Activated naive CD8-positive, alpha-beta T cell treated with anti-CD3 and anti-CD28 coated beads, Interleukin-2, amount 50 U/mL, for 24 hours (primary cell): ENCODE measurements around the gene TGFB1.

Source experiments
- ATAC-seq: fragments of 150-1000 bp; cut with Tn5 transposase; one replicate; pipeline ENCODE4 v1.10.0; 2021
- DNase-seq: peaks from one replicate; pipeline ENCODE4 v3.0.0; 2021
- H3K27ac Mint-ChIP-seq: one replicate; pipeline ENCODE4 v1.8.0; 2021; ENCODE audit warnings: mild to moderate bottlenecking, mixed read lengths
- H3K27me3 Mint-ChIP-seq: one replicate; pipeline ENCODE4 v1.8.0; 2021; ENCODE audit warnings: mixed read lengths
- H3K36me3 Mint-ChIP-seq: one replicate; pipeline ENCODE4 v1.8.0; 2021; ENCODE audit warnings: low read depth, mixed read lengths
- H3K4me1 Mint-ChIP-seq: one replicate; pipeline ENCODE4 v1.8.0; 2021; ENCODE audit warnings: mixed read lengths
- H3K4me3 Mint-ChIP-seq: one replicate; pipeline ENCODE4 v1.8.0; 2021; ENCODE audit warnings: mild to moderate bottlenecking, moderate library complexity, mixed read lengths
- H3K9me3 Mint-ChIP-seq: one replicate; pipeline ENCODE4 v1.8.0; 2021; ENCODE audit warnings: mixed read lengths

The TGFB1 gene

GRCh38 chr19:41341669-41342490 is 11.8 kb downstream of the TGFB1 start:
- H3K4me1 Mint-ChIP-seq = peaks cover 34% of the 10 kb centered on the region
- DNase-seq = no peak
- no peaks in the 10 kb centered on the region for H3K9me3 Mint-ChIP-seq
- peaks cover 60% of the 10 kb centered on the region for H3K36me3 Mint-ChIP-seq
- H3K27ac Mint-ChIP-seq = no peak overlapping the region
- no peak overlapping the region for H3K4me3 Mint-ChIP-seq
- ATAC-seq = no peak
- no peaks in the 10 kb centered on the region for H3K27me3 Mint-ChIP-seq

DNA sequence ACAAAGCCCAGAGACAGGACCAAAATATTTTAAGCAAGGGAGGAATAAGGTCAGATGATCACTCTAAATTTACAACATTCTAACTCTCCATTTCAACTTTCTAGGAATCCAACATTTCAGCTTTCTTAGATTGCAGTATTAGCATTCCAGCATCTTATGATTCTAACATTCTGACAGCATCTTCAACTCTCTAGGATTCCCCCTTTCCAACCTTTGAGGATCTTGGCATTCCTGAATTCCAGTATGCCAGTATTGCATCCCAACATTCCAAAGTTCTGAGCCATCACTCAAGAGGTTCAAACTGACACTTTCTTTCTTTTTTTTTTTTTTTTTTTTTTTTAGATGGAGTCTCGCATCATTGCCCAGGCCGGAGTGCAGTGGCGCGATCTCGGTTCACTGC is 13.8 kb downstream of the TGFB1 start:
- Mint-ChIP-seq H3K27me3 (no peaks in the 10 kb centered on the region), H3K27ac (peak overlapping the region; percentile 1), H3K9me3 (no peaks in the 10 kb centered on the region), H3K36me3 (peaks cover 57% of the 10 kb centered on the region), H3K4me1 (peaks cover 43% of the 10 kb centered on the region), H3K4me3 (no peak overlapping the region)
- DNase-seq (no peak), ATAC-seq (no peak)

DNA sequence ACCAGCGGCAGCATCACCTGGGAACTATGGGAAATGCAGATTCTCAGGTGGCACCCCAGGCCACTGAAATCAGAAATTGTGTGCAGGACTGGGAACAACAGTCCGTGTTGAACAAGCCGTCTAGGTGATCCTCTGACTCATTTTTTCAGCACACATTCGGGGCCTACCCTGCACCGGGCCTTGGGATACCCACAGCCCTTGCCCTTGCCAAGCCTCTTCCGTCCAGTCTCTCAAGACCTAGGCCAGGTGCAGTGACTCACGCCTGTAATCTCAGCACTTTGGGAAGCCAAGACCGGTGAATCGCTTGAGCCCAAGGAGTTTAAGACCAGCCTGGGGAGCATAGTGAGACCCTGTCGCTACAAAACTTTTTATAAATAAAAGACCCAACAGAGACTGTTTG is 18.3 kb downstream of the TGFB1 start:
- Mint-ChIP-seq H3K27me3 (no peaks in the 10 kb centered on the region), H3K4me1 (peaks cover 41% of the 10 kb centered on the region), H3K27ac (no peak overlapping the region), H3K4me3 (no peak overlapping the region), H3K36me3 (peaks cover 54% of the 10 kb centered on the region), H3K9me3 (no peaks in the 10 kb centered on the region)
- ATAC-seq = no peak
- no peak for DNase-seq

- H3K4me1 Mint-ChIP-seq = peaks cover 43% of the 10 kb centered on the region
- H3K4me3 Mint-ChIP-seq = no peak overlapping the region
- no peaks in the 10 kb centered on the region for H3K9me3 Mint-ChIP-seq
- no peaks in the 10 kb centered on the region for H3K27me3 Mint-ChIP-seq
- ATAC-seq (no peak), DNase-seq (no peak)
- peak overlapping the region; percentile 77 for H3K27ac Mint-ChIP-seq
- H3K36me3 Mint-ChIP-seq = peaks cover 53% of the 10 kb centered on the region
Observed at GRCh38 chr19:41334793-41335192, 18.9 kb downstream of the TGFB1 start.

- Mint-ChIP-seq H3K4me3 (no peak overlapping the region), H3K9me3 (no peaks in the 10 kb centered on the region), H3K27me3 (no peaks in the 10 kb centered on the region), H3K36me3 (peaks cover 51% of the 10 kb centered on the region), H3K27ac (peak overlapping the region; percentile 52), H3K4me1 (peaks cover 57% of the 10 kb centered on the region)
- DNase-seq = no peak
- no peak for ATAC-seq
Observed at GRCh38 chr19:41332468-41332867, 21.3 kb downstream of the TGFB1 start.

- Mint-ChIP-seq H3K4me3 (no peak overlapping the region), H3K4me1 (peaks cover 59% of the 10 kb centered on the region), H3K9me3 (no peaks in the 10 kb centered on the region), H3K27me3 (no peaks in the 10 kb centered on the region), H3K36me3 (peaks cover 52% of the 10 kb centered on the region), H3K27ac (peak overlapping the region; percentile 52)
- DNase-seq (no peak), ATAC-seq (no peak)
Observed at GRCh38 chr19:41332000-41332399, 21.7 kb downstream of the TGFB1 start.

DNA sequence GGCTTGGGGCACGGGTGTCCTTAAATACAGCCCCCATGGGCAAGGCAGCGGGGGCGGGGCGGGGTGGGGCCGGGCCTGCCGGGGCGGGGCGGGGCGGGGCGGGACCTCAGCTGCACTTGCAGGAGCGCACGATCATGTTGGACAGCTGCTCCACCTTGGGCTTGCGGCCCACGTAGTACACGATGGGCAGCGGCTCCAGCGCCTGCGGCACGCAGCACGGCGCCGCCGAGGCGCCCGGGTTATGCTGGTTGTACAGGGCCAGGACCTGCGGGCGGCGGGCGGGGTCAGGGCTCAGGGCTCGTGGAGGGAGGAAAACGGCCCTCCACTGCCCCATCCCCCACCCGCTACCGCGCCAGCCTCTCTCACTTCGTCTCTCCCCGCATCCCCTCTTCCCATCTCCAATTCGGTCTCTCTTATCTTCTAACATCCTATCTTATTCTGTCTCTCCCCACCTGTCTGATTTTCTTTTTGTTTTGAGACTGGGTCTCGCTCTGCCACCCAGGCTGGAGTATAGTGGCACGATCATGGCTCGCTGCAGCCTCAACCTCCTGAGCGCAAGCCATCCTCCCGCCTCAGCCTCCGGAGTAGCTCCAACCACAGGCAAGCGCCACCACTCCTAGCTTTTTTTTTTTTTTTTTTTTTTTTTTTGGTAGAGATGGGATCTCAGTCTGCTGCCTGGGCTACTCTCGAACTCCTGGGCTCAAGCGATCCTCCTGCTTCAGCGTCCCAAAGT is 22.6 kb downstream of the TGFB1 start:
- peak overlapping the region; percentile 53 for H3K27ac Mint-ChIP-seq

DNA sequence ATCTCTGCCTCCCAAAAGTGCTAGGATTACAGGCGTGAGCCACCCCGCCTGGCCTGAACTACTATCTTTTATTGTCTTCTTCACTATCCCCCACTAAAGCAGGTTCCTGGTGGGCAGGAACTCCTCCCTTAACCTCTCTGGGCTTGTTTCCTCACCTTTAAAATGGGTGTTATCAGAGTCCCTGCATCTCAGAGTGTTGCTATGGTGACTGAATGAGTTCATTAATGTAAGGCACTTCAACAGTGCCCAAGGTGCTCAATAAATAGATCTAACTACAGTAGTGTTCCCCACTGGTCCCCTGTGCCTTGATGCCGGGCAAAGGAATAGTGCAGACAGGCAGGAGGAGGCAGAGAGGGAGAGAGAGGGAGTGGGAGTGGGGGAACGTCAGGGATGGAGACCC is 23.2 kb downstream of the TGFB1 start:
- H3K4me3 Mint-ChIP-seq = no peak overlapping the region
- peaks cover 53% of the 10 kb centered on the region for H3K36me3 Mint-ChIP-seq
- no peaks in the 10 kb centered on the region for H3K27me3 Mint-ChIP-seq
- H3K9me3 Mint-ChIP-seq = no peaks in the 10 kb centered on the region
- peak overlapping the region; percentile 69 for H3K27ac Mint-ChIP-seq
- H3K4me1 Mint-ChIP-seq = peaks cover 63% of the 10 kb centered on the region
- ATAC-seq (no peak), DNase-seq (no peak)

More for the DNA sequence above, 22.6 kb downstream of the TGFB1 start:
- Mint-ChIP-seq H3K9me3 (no peaks in the 10 kb centered on the region), H3K27me3 (no peaks in the 10 kb centered on the region), H3K4me1 (peaks cover 66% of the 10 kb centered on the region), H3K4me3 (no peak overlapping the region), H3K36me3 (peaks cover 54% of the 10 kb centered on the region)
- no peak for ATAC-seq
- no peak for DNase-seq

GRCh38 chr19:41328842-41329225 is 24.9 kb downstream of the TGFB1 start:
- Mint-ChIP-seq H3K4me1 (peaks cover 68% of the 10 kb centered on the region), H3K27ac (peak overlapping the region; percentile 96), H3K27me3 (no peaks in the 10 kb centered on the region), H3K4me3 (peak overlapping the region; percentile 75), H3K36me3 (peaks cover 49% of the 10 kb centered on the region), H3K9me3 (no peaks in the 10 kb centered on the region)
- ATAC-seq (no peak), DNase-seq (no peak)

- peak overlapping the region; percentile 75 for H3K4me3 Mint-ChIP-seq
- no peaks in the 10 kb centered on the region for H3K9me3 Mint-ChIP-seq
- DNase-seq (no peak), ATAC-seq (peak; percentile 75)
- H3K27me3 Mint-ChIP-seq = no peaks in the 10 kb centered on the region
- peaks cover 46% of the 10 kb centered on the region for H3K36me3 Mint-ChIP-seq
- peak overlapping the region; percentile 96 for H3K27ac Mint-ChIP-seq
- peaks cover 69% of the 10 kb centered on the region for H3K4me1 Mint-ChIP-seq
Observed at GRCh38 chr19:41328157-41328841, 25.4 kb downstream of the TGFB1 start.

GRCh38 chr19:41327576-41328156 is 26.1 kb downstream of the TGFB1 start:
- Mint-ChIP-seq H3K9me3 (no peaks in the 10 kb centered on the region), H3K36me3 (peaks cover 44% of the 10 kb centered on the region), H3K27me3 (no peaks in the 10 kb centered on the region), H3K4me3 (peak overlapping the region; percentile 75), H3K4me1 (peaks cover 72% of the 10 kb centered on the region), H3K27ac (peak overlapping the region; percentile 96)
- ATAC-seq (peak; percentile 66), DNase-seq (peak; percentile 84)

DNA sequence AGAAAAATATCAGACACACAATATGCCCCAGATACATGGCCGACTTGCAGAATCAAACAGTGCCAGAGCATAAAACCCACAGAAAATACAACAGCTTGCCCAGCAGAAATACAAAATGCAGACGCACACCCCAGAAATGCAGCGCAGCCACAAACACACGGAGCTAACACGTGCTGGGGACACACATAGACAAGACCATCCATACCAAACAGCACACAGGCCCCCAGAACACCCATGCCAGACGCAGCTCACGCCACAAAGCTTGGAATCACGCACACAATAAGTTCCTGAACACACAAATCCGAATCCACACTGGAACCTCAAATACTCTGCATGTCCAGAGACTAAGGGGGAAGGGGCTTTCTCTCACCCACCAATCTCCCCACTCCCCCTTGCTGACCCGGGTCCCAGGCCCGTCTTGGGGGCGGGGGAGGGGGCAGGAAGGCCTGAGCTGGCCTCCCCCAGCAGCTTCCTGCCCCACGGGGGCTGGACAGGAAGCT is 26.6 kb downstream of the TGFB1 start:
- ATAC-seq (no peak), DNase-seq (no peak)

GRCh38 chr19:41325947-41326706 is 27.6 kb downstream of the TGFB1 start:
- DNase-seq (no peak), ATAC-seq (no peak)
- H3K27ac Mint-ChIP-seq = peak overlapping the region; percentile 93
- no peaks in the 10 kb centered on the region for H3K9me3 Mint-ChIP-seq
- H3K4me3 Mint-ChIP-seq = peak overlapping the region; percentile 75
- H3K27me3 Mint-ChIP-seq = no peaks in the 10 kb centered on the region
- peaks cover 31% of the 10 kb centered on the region for H3K36me3 Mint-ChIP-seq
- peaks cover 69% of the 10 kb centered on the region for H3K4me1 Mint-ChIP-seq

More for the DNA sequence above, 26.6 kb downstream of the TGFB1 start:
- peaks cover 39% of the 10 kb centered on the region for H3K36me3 Mint-ChIP-seq
- peaks cover 72% of the 10 kb centered on the region for H3K4me1 Mint-ChIP-seq
- H3K27me3 Mint-ChIP-seq = no peaks in the 10 kb centered on the region
- peak overlapping the region; percentile 75 for H3K4me3 Mint-ChIP-seq
- H3K27ac Mint-ChIP-seq = peak overlapping the region; percentile 93
- H3K9me3 Mint-ChIP-seq = no peaks in the 10 kb centered on the region

DNA sequence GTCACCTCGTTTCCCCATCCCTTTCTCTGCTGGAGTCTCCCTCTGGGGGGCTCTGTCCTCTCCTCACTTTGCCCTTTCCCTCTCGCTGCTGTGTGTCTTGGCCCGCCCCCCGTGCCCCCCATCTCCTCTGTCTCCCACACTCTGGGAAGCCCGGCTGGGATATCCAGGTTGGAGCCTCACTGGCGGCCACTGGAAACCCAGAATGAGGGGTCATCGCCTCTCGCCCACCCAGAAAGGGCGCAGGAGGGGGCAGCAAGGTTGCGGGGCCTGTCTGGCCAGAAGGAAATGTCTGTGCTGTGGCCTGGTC is 28.1 kb downstream of the TGFB1 start:
- ATAC-seq (no peak), DNase-seq (no peak)
- no peaks in the 10 kb centered on the region for H3K27me3 Mint-ChIP-seq
- peak overlapping the region; percentile 77 for H3K27ac Mint-ChIP-seq
- H3K9me3 Mint-ChIP-seq = no peaks in the 10 kb centered on the region
- H3K4me3 Mint-ChIP-seq = no peak overlapping the region
- peaks cover 68% of the 10 kb centered on the region for H3K4me1 Mint-ChIP-seq
- H3K36me3 Mint-ChIP-seq = peaks cover 30% of the 10 kb centered on the region
